CD4-positive, alpha-beta memory T cell (primary cell): ENCODE results near the gene UGGT1. TPM values are rescaled to one million over a fixed set of nuclear protein-coding genes. Genes with fewer than 3 reads are reported as not detected.

Experiments used
- CTCF ChIA-PET: fragments of 350-600 bp; sonication (Branson Sonifier 250); formaldehyde crosslinking; loops from one replicate; lab custom pipeline; 2021; ENCODE audit warnings: inconsistent platforms; ENCODE audit not compliant: partially characterized antibody; lab: Charles Lee
- POLR2A ChIA-PET: fragments of 350-600 bp; sonication (Branson Sonifier 250); formaldehyde crosslinking; loops from one replicate; lab custom pipeline; 2021; ENCODE audit not compliant: partially characterized antibody; lab: Charles Lee
- DNase-seq, 5 donors: peaks; one replicate each; pipeline versions ENCODE4 v3.0.0 to v3.0.0-alpha.2; 2020 to 2022; ENCODE audit warnings: mixed read lengths in 1 of 5
- H3K27ac ChIP-seq: one replicate; pipeline ENCODE4 v1.7.0; 2013; ENCODE audit warnings: low read depth, low read length
- H3K27me3 ChIP-seq: 2 replicates; pipeline ENCODE4 v1.7.0; 2013; ENCODE audit warnings: mild to moderate bottlenecking, low read length, moderate library complexity; ENCODE audit not compliant: insufficient read depth
- H3K36me3 ChIP-seq: 2 replicates; pipeline ENCODE4 v1.7.0; 2013; ENCODE audit warnings: mild to moderate bottlenecking, low read length, moderate library complexity; ENCODE audit not compliant: insufficient read depth
- H3K4me1 ChIP-seq: 2 replicates; pipeline ENCODE4 v1.7.0; 2013; ENCODE audit warnings: mild to moderate bottlenecking, low read length, moderate library complexity; ENCODE audit not compliant: insufficient read depth
- H3K4me3 ChIP-seq, 2 donors: one replicate each; pipeline ENCODE4 v1.7.0; 2013; ENCODE audit warnings: low read length in 2 of 2, mild to moderate bottlenecking in 1 of 2
- H3K9me3 ChIP-seq, 2 donors: one replicate each; pipeline ENCODE4 v1.7.0; 2013; ENCODE audit warnings: low read length in 2 of 2, control low read depth in 1 of 2; ENCODE audit not compliant: control insufficient read depth in 1 of 2
- H3K27ac Mint-ChIP-seq, 7 donors: one replicate each; pipeline ENCODE4 v1.8.0; 2020 to 2021; ENCODE audit warnings: mixed read lengths in 7 of 7, mild to moderate bottlenecking in 6 of 7, inconsistent platforms in 3 of 7, moderate library complexity in 3 of 7
- H3K27me3 Mint-ChIP-seq, 2 donors: one replicate each; pipeline ENCODE4 v1.8.0; 2020 to 2021; ENCODE audit warnings: mixed read lengths in 2 of 2
- H3K36me3 Mint-ChIP-seq, 2 donors: one replicate each; pipeline ENCODE4 v1.8.0; 2020 to 2021; ENCODE audit warnings: mixed read lengths in 2 of 2, inconsistent platforms in 1 of 2, mild to moderate bottlenecking in 1 of 2
- H3K4me1 Mint-ChIP-seq, 4 donors: one replicate each; pipeline ENCODE4 v1.8.0; 2020 to 2021; ENCODE audit warnings: mixed read lengths in 4 of 4, mild to moderate bottlenecking in 1 of 4
- H3K4me3 Mint-ChIP-seq, 8 donors: one replicate each; pipeline ENCODE4 v1.8.0; 2020 to 2021; ENCODE audit warnings: mixed read lengths in 8 of 8, mild to moderate bottlenecking in 7 of 8, moderate library complexity in 6 of 8, inconsistent platforms in 3 of 8
- H3K9me3 Mint-ChIP-seq, 8 donors: one replicate each; pipeline ENCODE4 v1.8.0; 2020 to 2021; ENCODE audit warnings: mixed read lengths in 8 of 8, mild to moderate bottlenecking in 5 of 8, inconsistent platforms in 3 of 8, moderate library complexity in 1 of 8
- intact Hi-C: fragments of 100-400 bp; cut with micrococcal nuclease; formaldehyde crosslinking; loops from one replicate; pipeline ENCODE4 v1.15.1; 2023
- polyA plus RNA-seq, 2 donors: library from polyadenylated mRNA; unstranded; fragments of 300-500 nt; fragmentation: Illumina TruSeq; gene quantifications; one replicate each; pipeline ENCODE4 v1.2.3, GENCODE V29; 2021
- total RNA-seq, 2 experiments: library from RNA; stranded (reverse); gene quantifications; one replicate each; pipeline ENCODE4 v1.2.3, GENCODE V29; 2021

UGGT1 gene
- total and polyA plus RNA-seq, 4 experiments from 2014 or later = 6.5 to 60.2 (median 37.9) TPM

DNA sequence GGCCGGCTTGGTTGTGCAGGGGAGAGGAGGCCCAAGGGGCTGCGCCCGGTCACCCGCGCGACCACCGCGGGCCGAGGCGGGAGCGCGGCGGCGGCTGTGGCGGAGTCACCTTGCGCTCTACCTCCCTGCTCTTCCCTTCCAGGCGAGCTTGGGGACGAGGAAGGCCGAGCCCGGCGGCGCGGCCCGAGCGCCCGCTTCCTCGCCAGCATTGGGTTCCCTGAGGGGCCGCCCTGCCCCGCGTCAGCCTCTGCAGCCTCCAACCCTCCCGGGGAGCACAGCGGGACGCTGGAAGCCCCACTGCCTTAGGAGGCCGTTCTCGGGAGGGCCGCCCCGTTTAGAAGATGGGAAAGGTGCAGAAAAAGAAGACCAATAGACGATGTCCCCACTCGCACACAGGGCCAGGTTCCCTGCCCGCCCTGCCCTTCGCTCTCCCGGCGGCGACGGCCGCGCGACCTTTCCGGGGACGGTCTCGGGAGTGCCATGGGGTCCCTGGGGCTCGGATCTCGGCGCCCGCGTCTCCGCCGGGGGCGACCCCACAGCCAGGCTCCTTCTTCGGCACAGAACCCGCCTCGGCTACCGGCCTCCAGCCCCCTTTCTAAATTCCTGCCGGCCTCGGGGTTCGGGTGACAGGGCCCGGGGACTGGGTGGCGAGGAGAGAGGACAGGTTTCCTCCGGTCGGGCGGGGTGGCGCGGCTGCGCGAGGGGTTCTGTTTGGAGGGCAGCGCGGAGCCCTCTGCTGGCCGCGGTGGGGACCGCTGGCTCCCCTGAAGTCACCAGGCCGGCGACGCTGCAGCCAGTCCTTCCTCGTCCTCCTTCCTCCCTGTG lies 142.2 kb downstream of the UGGT1 start:
- H3K36me3 ChIP-seq = no peaks in the 10 kb centered on the region
- peaks cover 0 to 1% of the 10 kb centered on the region in 2 donors for H3K36me3 Mint-ChIP-seq
- no peaks in the 10 kb centered on the region for H3K9me3 ChIP-seq
- H3K4me3 ChIP-seq = peak overlapping the region; percentile 11 to 70
- peaks cover 5% of the 10 kb centered on the region for H3K4me1 ChIP-seq
- H3K4me1 Mint-ChIP-seq = peaks cover 1 to 7% (median 4%) of the 10 kb centered on the region in 4 donors
- intact Hi-C loops = loop anchor here (1.0 to 5.0 kb wide), 3 partner anchors 54 to 351 kb away; partner anchors contain the start of gene SAP130
- H3K27me3 ChIP-seq = no peaks in the 10 kb centered on the region
- peak; percentile 72 to 77 (median 76) for DNase-seq
- peak overlapping the region; percentile 85 to 93 (median 88) for H3K4me3 Mint-ChIP-seq
- H3K27ac ChIP-seq = no peak overlapping the region
- ChIA-PET CTCF (interaction anchor here (0.6 to 1.8 kb wide), 9 partner anchors 11 to 374 kb away, joined by 3 to 5 read pairs (median 4); no protein-coding TSS in a partner anchor), POLR2A (no interaction called here)
- peaks cover 2 to 8% of the 10 kb centered on the region in 2 donors for H3K27me3 Mint-ChIP-seq
- peak overlapping the region in 4 of 7 donors; percentile 36 to 78 (median 62) for H3K27ac Mint-ChIP-seq
- peaks cover 0 to 3% (median 0%) of the 10 kb centered on the region in 8 donors for H3K9me3 Mint-ChIP-seq

- Mint-ChIP-seq H3K27me3 (peaks cover 2 to 8% of the 10 kb centered on the region in 2 donors), H3K4me1 (peaks cover 1 to 7% (median 4%) of the 10 kb centered on the region in 4 donors), H3K4me3 (peak overlapping the region; percentile 85 to 93 (median 88)), H3K36me3 (peaks cover 0 to 1% of the 10 kb centered on the region in 2 donors), H3K27ac (peak overlapping the region in 3 of 7 donors; percentile 59 to 78 (median 64)), H3K9me3 (peaks cover 0 to 3% (median 0%) of the 10 kb centered on the region in 8 donors)
- no peak overlapping the region for H3K27ac ChIP-seq
- no peaks in the 10 kb centered on the region for H3K36me3 ChIP-seq
- no peaks in the 10 kb centered on the region for H3K27me3 ChIP-seq
- ChIA-PET POLR2A (no interaction called here), CTCF (interaction anchor here (0.6 to 1.8 kb wide), 15 partner anchors 10 to 552 kb away, joined by 3 to 8 read pairs (median 3); no protein-coding TSS in a partner anchor)
- no peaks in the 10 kb centered on the region for H3K9me3 ChIP-seq
- H3K4me3 ChIP-seq = peak overlapping the region in 1 of 2 donors; percentile 70
- peaks cover 5% of the 10 kb centered on the region for H3K4me1 ChIP-seq
- intact Hi-C loops = loop anchor here (1.0 to 5.0 kb wide), 3 partner anchors 55 to 352 kb away; partner anchors contain the start of gene SAP130
- no peak for DNase-seq
These were observed 142.9 kb downstream of the UGGT1 start for GRCh38 chr2:128233790-128234395.

GRCh38 chr2:128234613-128235012 lies 143.6 kb downstream of the UGGT1 start:
- ChIA-PET POLR2A (no interaction called here), CTCF (interaction anchor here (0.6 to 1.8 kb wide), 12 partner anchors 18 to 553 kb away, joined by 3 to 8 read pairs (median 4); no protein-coding TSS in a partner anchor)
- Mint-ChIP-seq H3K27me3 (peaks cover 2 to 8% of the 10 kb centered on the region in 2 donors), H3K4me1 (peaks cover 1 to 7% (median 4%) of the 10 kb centered on the region in 4 donors), H3K4me3 (peak overlapping the region in 1 of 8 donors; percentile 54), H3K36me3 (peaks cover 0 to 1% of the 10 kb centered on the region in 2 donors), H3K27ac (no peak overlapping the region), H3K9me3 (peaks cover 0 to 3% (median 0%) of the 10 kb centered on the region in 8 donors)
- Histone ChIP-seq H3K27me3 (no peaks in the 10 kb centered on the region), H3K4me1 (peaks cover 5% of the 10 kb centered on the region), H3K4me3 (no peak overlapping the region), H3K27ac (no peak overlapping the region), H3K36me3 (no peaks in the 10 kb centered on the region), H3K9me3 (no peaks in the 10 kb centered on the region)
- DNase-seq = no peak
- intact Hi-C loops = loop anchor here (5.0 kb wide), 1 partner anchor 352 kb away; no protein-coding TSS in a partner anchor

DNA sequence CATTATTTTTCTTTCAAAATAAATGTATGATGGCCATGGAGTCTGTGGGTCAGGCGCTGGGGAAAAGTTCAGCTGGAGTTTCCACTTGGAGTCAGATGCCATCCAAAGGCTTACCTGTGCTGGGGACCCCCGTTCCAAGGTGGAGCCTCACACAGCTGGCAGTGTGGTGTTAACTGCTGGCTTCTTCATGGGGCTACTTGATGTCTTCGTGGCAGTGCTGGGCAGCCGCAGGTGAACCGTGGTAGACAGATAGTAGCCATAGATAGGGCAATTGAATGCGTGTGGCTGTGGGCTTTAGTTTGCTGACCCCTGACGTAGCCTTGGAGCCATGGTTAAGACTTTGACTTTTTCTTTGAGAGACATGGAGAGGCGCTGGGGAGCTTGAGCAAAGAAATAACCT lies 144.6 kb downstream of the UGGT1 start:
- peaks cover 1 to 7% (median 4%) of the 10 kb centered on the region in 4 donors for H3K4me1 Mint-ChIP-seq
- no peaks in the 10 kb centered on the region for H3K27me3 ChIP-seq
- peaks cover 5% of the 10 kb centered on the region for H3K4me1 ChIP-seq
- DNase-seq = no peak
- ChIA-PET POLR2A (no interaction called here), CTCF (no interaction called here)
- H3K9me3 Mint-ChIP-seq = peaks cover 0 to 3% (median 0%) of the 10 kb centered on the region in 8 donors
- intact Hi-C loops = no loop called here
- no peak overlapping the region for H3K27ac Mint-ChIP-seq
- H3K27me3 Mint-ChIP-seq = peaks cover 2 to 8% of the 10 kb centered on the region in 2 donors
- peaks cover 0 to 1% of the 10 kb centered on the region in 2 donors for H3K36me3 Mint-ChIP-seq
- no peaks in the 10 kb centered on the region for H3K9me3 ChIP-seq
- no peak overlapping the region for H3K4me3 Mint-ChIP-seq
- no peak overlapping the region for H3K27ac ChIP-seq
- no peak overlapping the region for H3K4me3 ChIP-seq
- no peaks in the 10 kb centered on the region for H3K36me3 ChIP-seq

DNA sequence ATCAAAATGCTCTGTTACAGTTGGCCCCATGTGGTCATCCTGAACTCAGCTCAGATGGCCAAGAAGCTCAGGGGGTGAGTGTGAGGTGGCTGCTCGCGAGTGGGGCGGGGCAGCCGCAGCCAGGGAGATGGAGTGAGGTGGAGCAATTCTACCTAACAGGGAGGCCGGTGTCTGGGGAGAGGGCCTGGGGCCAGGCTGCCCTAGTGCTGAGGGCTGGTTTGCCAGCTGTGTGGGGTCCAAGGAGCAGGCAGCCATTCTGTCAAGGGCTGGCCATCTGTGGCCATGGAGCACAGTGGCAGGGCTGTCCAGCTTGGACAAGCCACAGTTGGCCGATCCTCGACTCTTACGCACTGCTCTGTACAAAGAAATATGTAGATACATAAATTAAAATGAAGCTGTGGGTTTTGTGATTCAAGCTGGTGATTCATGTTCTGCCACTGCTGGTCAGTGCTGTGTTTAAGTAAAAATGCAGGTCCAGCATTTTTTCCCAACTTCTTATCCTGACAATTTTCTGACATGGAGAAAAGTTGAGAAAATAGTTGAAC lies 145.6 kb downstream of the UGGT1 start:
- Histone ChIP-seq H3K27me3 (no peaks in the 10 kb centered on the region), H3K4me3 (no peak overlapping the region), H3K9me3 (no peaks in the 10 kb centered on the region), H3K27ac (no peak overlapping the region), H3K4me1 (peaks cover 5% of the 10 kb centered on the region), H3K36me3 (no peaks in the 10 kb centered on the region)
- ChIA-PET POLR2A (no interaction called here), CTCF (no interaction called here)
- H3K9me3 Mint-ChIP-seq = peaks cover 0 to 3% (median 0%) of the 10 kb centered on the region in 8 donors
- no peak overlapping the region for H3K4me3 Mint-ChIP-seq
- intact Hi-C loops = no loop called here
- H3K27ac Mint-ChIP-seq = no peak overlapping the region
- peaks cover 1 to 7% (median 4%) of the 10 kb centered on the region in 4 donors for H3K4me1 Mint-ChIP-seq
- H3K36me3 Mint-ChIP-seq = peaks cover 0 to 1% of the 10 kb centered on the region in 2 donors
- peaks cover 2% of the 10 kb centered on the region in 2 donors for H3K27me3 Mint-ChIP-seq
- DNase-seq = no peak

DNA sequence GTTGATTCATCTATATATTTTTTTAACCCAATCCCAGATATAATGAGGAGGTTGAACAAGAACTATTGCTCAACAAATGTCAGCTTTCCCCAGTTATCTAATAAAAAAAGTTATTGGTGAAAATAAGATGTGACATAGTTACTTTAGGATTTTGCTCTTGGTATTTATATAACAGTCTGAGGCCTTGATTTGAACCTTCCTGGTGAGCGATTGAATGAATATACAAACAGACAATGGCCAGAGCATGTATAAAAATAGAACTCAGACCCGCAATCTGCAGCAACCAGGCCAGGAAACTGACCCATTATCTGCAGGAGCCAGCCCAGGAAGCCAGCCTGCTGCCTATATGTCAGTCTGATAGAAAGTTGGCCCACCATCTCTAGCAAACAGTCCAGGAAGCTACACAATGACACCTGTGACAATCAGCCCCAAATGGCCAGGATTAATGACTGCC lies 146.1 kb downstream of the UGGT1 start:
- no peak overlapping the region for H3K27ac Mint-ChIP-seq
- intact Hi-C loops = no loop called here
- Histone ChIP-seq H3K36me3 (no peaks in the 10 kb centered on the region), H3K4me1 (peaks cover 5% of the 10 kb centered on the region), H3K4me3 (no peak overlapping the region), H3K27me3 (no peaks in the 10 kb centered on the region), H3K9me3 (no peaks in the 10 kb centered on the region), H3K27ac (no peak overlapping the region)
- H3K4me1 Mint-ChIP-seq = peaks cover 1 to 7% (median 4%) of the 10 kb centered on the region in 4 donors
- H3K36me3 Mint-ChIP-seq = peaks cover 0 to 1% of the 10 kb centered on the region in 2 donors
- CTCF ChIA-PET = no interaction called here
- POLR2A ChIA-PET = no interaction called here
- no peak for DNase-seq
- no peak overlapping the region for H3K4me3 Mint-ChIP-seq
- H3K9me3 Mint-ChIP-seq = peaks cover 0 to 3% (median 0%) of the 10 kb centered on the region in 8 donors
- peaks cover 2% of the 10 kb centered on the region in 2 donors for H3K27me3 Mint-ChIP-seq
